GM21390 (cell line): ENCODE results near the gene FBXL14.

Experiments
- ATAC-seq: cut with Tn5 transposase; IDR thresholded peaks from one replicate; pipeline ENCODE4 v1.9.1; 2021; ENCODE audit not compliant: unreplicated experiment

FBXL14 gene, protein sequence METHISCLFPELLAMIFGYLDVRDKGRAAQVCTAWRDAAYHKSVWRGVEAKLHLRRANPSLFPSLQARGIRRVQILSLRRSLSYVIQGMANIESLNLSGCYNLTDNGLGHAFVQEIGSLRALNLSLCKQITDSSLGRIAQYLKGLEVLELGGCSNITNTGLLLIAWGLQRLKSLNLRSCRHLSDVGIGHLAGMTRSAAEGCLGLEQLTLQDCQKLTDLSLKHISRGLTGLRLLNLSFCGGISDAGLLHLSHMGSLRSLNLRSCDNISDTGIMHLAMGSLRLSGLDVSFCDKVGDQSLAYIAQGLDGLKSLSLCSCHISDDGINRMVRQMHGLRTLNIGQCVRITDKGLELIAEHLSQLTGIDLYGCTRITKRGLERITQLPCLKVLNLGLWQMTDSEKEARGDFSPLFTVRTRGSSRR

DNA sequence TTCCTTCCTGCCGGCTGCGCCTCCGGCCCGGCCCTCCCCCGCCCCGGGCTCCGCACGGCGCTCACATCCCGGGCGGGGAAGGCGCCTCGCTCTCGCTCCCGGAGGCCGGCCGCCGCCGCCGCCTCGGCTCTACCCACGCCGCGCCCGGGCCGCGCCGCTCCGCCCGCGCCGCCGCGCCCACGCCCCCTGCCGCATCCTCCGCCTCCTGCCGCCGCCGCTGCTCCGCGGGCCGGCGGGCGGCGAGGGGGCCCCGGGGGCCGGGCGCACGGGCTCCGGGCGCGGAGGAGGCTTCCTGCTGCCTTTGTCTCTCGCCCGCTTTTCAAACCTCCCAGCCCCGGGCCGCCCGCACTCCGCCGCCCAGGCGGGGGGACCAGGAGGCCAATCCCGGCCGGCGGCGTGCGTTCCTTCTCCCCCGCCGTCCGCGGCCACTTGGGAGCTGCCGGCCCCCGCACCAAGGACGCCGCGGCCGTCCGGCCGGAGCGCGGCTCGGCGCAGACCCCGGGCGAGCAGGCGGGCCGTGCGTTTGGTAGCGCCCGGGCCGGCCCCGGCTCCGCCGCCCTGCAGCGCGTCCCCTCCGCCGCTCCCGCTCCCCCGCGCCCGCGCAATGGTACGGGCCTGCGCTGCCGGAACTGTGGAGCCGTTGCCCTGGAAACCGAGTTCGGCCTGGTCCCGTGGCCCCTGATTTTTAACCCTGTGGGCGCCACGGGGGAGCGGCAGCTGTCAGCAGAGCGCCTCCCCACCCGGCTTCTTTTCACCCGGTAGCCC lies at the start of gene FBXL14:
FBXL14 (minus strand) TSS at position 321 of the 765 bp plus-strand sequence. CDS start 515 bp downstream, outside the sequence.
- peak; percentile 50 for ATAC-seq

DNA sequence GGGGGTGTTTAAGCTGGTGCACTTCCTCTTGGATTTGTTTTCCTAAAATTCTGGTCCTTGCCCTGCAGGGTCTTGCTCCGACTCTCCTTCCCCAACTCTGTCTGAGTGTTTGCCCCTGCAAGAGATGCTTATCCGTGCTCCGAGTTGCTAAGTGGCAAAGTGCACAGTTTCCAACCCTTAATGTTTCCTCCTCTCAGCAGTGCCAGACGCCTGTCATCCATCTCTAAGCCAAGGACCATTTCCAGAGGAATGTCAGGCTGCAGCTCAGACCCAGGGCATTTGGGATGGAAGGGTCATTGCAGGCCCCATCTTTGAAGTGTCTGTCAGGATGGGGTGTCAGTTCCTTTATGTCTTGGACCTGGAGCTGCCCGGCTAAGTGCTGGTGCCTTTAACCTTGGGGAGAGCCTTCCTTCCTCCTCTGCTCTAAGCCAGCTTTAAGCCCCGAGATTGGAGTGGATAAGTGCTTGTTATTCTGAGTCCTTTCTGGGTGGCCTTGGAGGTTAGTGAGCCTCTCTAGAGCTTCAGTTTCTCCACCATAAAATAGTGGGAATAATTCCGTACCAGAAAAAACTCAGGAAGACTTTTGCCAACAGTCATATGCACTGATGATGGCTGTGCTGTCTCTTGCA lies 49.6 kb upstream of the FBXL14 start:
- no peak for ATAC-seq

DNA sequence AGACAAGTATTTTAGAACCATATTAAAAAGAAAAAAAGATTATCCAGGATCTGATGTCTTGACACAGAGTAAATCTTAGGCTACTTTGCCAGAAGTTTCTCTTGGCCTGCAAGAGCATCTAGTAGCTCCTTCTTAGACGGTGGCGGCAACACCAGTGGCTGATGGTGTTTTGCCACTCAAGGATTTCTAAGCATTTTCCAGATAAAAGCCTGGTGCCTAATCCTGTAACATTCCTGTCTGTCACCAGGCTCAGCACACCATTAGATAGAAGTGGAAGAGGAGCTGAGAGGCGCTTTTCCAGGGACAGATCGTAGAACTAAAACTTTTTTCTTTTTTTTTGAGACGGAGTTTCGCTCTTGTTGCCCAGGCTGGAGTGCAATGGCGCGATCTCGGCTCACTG lies 48.7 kb upstream of the FBXL14 start:
- ATAC-seq: no peak

DNA sequence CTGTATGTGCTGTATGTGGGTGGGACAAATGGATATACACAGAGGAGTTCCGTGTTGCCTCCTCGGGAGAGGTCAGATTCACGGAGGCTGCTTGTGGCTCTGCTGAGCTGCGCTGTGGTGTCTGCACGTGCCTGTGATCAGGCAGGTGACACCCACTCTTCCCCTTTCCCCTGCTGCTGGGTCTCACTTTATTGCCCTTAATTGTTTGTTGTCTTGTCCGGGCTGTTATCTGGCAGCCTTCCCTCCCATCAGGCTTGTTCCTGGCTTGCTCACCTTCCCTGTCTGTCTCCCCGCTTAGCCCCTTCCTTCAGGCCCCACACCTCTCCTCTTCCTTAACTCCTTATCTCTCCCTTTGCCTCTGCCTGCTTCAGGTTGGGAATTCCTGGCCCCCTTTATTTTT lies 48.1 kb upstream of the FBXL14 start:
- ATAC-seq: no peak

DNA sequence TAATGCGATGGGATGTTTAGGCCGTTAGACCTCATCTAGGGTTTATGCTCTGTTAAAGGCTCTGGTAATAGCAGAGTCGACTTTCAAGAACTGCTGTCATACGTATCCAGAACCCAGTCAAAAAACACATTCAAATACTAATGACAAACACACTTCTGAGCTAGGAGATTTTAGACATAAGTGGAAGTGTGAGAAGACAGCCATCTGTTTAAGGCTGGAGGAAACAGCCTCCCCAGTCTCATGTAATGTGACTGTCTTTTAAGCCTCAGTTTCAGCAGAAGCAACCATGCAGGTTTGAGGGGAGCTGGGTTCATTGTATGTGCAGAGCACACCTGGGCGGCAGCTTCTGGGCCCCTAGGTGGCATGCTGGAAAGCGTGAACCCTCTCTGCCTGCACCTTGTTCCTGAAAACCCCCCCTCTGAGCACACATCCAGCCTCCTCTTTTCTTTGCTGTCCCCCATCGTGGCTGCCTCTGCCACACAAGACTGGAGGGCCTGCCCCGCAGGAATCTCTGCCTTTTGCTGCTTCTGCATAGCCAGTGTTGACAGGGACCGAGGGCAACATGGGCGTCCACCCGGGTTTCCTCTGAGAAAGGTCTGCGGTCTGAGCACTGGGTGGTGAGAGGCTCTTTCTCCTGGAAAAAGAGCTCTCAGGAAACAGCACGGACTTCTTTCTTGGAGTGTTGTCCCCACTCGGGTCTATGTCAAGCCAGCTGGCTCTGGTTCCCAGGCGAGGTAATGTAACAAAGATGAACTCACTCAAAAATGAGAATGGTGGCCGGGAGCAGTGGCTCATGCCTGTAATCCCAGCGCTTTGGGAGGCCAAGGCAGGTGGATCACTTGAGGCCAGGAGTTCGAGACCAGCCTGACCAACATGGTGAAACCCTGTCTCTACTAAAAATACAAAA lies 46.2 kb upstream of the FBXL14 start:
- ATAC-seq: no peak

DNA sequence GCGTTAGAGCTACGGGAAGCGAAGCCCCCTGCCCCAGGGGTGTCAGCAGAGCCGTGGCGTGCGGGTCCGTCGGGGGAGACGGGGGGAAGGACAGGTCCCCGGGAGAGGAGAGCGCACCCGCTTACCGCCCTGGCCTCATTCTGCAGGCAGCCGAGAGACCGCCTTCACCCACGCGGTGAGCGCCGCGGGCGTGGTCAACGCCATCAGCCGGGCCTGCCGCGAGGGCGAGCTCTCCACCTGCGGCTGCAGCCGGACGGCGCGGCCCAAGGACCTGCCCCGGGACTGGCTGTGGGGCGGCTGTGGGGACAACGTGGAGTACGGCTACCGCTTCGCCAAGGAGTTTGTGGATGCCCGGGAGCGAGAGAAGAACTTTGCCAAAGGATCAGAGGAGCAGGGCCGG lies 45.2 kb upstream of the FBXL14 start:
- ATAC-seq: no peak

DNA sequence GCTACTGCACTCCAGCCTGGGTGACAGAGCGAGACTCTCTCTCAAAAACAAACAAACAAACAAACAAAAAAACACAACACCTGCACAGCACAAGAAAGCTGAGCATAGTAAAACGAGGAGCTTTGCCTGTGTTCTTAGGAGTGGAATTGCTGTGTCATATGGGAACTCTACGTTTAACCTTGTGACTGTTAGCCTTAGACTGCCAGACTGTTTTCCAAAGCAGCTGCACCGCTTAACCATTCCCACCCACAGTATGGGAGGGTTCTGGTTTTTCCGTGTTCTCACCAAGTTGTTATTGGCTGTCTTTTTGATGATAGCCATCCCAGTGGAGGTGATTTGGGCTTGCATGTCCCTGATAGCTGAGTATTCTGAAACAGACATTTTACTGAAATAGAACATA lies 43.8 kb upstream of the FBXL14 start:
- no peak for ATAC-seq

DNA sequence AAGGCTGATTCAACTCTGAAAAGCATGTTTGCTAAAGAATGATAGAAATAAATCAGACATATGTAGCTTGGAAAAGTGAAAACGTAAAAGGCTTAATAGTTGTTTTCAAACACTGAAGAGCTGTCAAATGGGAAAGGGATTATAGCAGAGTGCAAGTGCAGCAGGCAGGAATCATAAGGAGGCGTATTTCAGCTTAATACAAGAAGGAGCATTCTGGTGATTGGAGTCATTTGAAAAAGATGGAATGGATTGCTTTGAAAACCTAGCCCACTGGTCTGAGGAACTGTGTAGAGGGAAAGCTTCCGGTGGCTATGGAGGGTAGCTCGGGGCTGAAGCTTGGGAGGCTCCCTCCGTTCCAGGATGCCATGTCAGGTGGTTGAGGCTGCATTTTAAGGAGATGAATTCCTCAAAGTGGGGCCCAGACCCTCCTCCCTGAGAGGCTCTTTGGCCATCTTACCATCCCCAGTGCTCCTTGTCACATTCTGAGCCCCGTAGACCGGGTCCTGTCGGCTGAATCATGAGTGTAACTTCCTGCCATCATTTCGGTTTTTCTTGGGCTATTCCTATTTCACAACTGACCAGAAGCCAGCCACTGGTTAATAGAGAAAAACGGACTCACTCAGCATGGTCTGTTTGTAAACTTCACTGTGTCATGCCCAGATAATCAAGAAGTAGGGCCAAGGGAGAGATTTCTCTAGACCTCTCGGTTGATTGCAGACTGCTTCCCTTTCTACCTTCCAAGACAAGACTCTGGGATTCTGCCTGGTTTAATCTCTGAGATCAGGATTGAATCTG lies 41.1 kb upstream of the FBXL14 start:
- no peak for ATAC-seq

DNA sequence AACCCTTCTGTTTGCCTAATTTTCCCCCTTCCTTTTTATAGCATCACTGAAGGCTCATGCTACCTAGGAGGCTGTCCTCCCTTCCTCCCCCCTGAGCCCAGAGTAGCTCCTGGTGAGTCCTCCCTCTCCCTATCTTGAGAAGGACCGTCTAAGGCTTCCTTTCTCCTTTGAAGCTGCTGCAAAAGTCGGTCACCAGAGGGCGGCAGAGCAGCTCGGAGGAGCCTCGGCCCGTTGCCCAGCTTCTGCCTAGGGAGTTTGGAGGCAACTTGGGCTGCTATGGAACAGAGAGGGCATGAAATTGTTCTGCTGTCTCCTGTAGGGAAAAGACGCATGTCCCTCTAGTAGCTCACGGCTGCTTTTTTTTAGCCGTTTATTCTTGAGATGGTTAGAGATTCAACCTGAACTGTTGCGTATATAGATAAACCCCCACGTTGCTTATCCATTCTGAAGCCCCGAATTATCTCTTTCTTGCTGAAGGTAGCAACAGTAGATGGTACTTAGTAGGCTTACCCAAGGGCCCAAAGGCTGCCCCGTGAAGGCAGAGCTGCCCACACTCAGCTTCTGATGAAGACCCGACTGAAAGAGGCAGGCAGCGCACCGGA lies 40.3 kb upstream of the FBXL14 start:
- ATAC-seq: no peak

DNA sequence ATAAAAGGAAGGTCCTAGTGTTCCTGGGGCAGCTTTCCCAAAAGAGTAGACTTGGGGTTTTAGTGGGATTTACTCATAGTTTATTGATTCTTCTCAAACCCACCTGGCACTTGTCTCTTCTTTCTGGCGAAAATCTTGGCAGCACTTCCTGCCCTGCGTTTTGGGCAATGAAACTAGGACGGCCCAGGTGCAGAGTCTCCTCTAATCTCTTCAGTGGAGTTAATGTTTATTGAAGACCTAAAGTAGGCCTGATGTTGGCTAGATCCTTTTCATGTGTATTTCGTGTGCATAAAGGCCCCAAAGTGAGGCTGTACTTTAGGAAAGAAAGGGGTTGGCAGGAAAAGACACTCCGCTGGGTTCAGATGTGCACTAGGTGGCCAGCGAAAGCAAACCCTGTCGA lies 39.8 kb upstream of the FBXL14 start:
- ATAC-seq: no peak

DNA sequence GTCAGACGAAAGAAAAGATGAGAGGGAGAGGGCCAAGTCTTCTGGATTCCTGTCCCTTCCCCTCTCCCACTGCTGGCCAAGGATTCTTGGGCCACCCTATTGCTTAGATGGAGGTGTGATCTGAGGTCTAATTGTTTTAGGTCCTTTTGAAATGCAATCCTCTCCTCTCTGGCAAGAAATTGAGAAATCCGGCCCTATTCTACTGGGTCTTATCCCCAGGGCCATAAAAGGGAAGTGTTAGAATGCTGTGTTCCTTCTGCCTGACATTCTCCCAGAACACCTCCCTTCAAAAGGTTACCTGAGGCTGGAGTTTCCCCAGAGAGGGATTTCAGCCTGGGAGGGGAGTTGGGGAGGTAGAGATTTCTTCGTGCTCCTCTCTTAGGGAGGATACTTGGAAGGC lies 39.1 kb upstream of the FBXL14 start:
- ATAC-seq: no peak

DNA sequence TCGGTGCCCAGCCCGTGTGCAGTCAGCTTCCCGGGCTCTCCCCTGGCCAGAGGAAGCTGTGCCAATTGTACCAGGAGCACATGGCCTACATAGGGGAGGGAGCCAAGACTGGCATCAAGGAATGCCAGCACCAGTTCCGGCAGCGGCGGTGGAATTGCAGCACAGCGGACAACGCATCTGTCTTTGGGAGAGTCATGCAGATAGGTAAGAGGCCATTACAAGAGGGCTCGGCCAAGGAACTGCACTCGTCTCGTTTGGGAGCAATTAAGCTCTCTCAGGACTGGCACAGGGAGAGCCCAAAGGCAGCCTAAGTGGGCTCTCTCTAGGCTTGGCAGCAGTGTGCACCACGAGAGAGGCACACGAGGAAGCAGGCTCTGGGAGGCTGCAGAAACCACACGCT lies 38.3 kb upstream of the FBXL14 start:
- no peak for ATAC-seq

DNA sequence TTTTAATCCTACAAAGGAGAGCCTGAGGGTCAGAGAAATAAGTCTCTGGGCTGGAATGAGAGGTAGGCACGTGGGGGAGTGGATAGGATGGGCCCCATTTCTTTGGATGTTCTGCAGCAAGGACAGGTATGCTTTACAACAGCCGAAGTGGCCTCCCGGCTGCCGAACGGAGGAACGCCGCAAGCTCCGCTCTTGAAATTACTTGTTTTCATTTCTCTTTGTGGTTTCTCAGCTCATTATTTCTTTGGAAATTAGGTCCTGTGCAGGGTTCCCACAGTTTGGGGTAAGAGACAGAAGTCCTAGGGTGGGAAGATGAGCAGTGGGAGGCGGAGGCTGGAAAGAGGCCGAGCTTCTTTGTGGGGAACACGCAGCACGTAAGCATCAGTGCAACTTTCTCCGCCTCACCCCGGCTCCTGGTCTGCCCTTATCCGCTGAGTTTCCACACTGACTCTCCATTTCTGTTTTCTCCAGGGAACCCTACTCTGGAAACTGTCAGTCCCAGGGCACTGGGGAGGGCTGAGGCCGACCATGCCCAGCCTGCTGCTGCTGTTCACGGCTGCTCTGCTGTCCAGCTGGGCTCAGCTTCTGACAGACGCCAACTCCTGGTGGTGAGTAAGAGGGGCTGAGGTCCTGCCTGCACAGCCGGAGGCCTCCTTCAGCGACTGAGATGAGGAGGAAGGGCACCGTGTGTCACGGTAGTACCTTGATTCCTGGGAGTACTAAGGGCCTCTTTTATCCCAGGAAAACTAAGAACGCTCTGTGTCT lies 36.6 kb upstream of the FBXL14 start:
- ATAC-seq: no peak

DNA sequence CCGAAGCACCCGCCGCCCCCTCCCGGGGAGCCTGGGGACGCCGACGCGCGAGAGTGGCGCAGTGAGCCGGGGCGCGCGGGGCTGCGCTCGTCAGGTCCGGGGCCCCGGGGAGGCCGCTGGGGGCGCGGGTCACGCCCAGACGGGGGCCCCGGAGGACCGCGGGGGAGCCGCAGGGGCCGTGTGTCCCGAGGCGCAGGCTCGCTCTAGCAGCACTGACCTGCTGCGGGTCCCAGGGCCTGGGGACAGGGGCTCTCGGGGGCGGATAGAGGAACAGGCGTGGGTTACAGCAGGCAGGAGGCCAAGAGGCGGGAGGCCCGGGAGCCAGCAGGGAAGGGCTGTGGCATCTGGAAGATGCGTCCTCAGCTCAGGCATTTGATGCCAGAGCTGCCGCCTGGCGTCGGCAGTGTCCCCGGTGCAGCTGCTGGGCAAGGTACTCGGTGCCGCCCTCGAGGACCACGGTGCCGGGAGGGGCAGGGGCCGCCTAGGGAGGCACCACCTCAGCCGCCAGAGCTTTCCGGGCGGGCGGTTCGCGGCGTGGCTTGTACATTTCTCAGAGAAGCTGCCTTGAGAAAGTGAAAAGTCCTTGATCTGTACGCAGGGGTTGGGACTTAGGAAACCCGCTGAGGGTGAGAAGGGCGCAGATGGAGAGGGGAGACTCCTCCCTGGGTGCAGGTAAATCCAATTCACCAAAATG lies 35.9 kb upstream of the FBXL14 start:
- ATAC-seq: no peak

DNA sequence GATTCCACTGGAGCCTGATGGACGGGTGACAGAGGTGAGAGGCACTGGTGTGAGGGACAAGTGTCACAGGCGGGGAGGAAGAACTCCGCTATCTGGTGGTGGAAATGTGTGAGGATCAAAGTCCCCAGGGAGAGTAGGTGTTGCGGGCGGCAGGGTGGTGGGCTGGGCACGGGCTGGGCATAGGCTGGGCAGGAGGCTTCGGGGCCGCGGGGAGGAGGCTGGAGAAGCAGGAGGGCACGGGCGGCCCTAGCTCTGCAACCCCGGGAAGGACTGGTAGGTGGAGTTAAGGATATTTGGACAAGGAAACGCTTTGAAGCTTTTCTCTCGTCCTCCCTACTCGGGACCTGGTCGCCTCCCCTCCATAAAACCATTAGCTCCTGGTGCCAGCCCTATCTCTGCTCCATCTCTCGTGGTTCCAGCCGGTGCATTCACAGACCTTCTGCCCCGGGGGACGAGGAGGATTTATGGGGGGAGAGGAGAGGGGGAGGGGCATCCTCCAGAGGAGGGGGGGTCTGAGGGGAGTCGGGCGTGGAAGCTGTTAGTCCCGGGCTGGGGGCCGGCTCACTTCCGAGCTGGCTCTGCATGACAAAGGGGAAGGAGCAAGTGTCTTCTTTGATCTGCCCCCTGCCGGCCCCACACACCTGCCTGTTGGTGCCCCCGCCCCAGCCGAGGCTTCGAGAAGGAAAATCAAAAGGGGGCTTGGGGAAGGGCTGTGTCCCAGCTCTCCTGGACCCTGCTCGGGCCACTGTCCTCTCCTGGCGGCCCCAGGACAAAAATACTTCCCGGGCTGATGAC lies 35.2 kb upstream of the FBXL14 start:
- ATAC-seq: no peak

DNA sequence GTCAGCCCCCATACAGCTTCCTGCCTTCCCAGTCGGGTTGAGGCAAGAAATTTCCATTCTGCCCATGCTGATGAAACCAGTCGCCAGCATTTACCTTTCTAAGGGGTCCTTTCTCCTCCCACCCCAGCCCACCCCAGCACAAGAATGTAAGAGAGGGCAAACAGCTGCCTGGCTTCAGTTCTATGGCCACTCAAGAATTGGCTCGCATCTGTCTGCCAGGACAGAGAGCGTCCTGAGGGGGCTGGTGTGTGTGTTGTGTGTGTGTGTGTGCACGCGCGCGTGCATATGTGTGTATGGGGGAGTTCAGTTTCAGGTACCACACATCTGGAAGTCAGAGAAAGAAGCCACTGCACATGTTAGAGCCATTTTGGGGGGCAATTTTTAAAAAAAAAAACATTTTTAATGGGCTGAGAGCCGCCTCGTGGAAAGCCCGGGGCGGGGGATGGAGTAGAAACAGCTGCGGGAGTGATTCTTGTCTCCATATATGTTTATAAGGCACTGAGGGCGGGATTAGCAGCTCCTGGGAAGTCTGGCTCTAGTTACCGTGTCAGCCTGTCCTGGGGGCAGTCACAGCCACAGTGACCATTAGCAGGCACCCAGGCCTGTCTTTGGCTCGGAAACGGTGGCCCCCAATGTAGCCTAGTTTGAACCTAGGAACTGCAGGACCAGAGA lies 34.4 kb upstream of the FBXL14 start, which contains the start of gene WNT5B:
WNT5B (plus strand) TSS at position 566 of the 672 bp plus-strand sequence. CDS start 2,124 bp downstream, outside the sequence.
- ATAC-seq: no peak

DNA sequence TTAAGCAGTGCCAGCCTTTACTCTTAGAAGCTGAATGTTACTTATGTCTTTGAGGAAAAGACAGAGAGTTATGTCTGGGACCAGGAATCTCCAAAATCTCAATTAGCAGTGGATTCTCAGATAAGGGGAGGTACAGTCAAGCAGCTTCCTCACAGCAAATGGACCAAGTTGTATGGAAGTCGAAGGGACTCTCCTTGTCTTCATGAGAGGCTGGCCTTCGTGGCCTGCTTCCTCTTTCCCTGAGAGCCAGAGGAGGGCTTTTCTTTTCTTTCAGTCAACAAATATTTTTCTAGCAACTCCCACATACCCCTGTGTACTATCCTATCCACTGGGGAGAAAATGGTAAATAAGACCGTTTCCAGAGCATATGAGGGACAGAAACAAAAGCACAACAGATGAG lies 28.0 kb upstream of the FBXL14 start:
- ATAC-seq: no peak
